MM.1S (cell line): ENCODE data around the gene TMEM17.

Source experiments
- DNase-seq: peaks from one replicate; pipeline ENCODE4 v3.0.0-alpha.2; 2015
- H2AFZ ChIP-seq: fragments of 300-600 bp; sonication (generic); 2 replicates; pipeline ENCODE4 v1.6.0; 2016; ENCODE audit warnings: antibody characterized with exemption, low read length
- H3F3A ChIP-seq: fragments of 300-600 bp; sonication (generic); 2 replicates; pipeline ENCODE4 v1.6.1; 2016; ENCODE audit warnings: mild to moderate bottlenecking, antibody characterized with exemption, low read length, moderate library complexity, mixed read lengths; ENCODE audit not compliant: insufficient read depth
- H3K27ac ChIP-seq: fragments of 300-600 bp; sonication (generic); 2 replicates; pipeline ENCODE4 v1.5.1; 2016; ENCODE audit warnings: mild to moderate bottlenecking, low read length
- H3K27me3 ChIP-seq: fragments of 300-600 bp; sonication (generic); replicated peaks from 2 replicates; pipeline ENCODE4 v1.6.0; 2016; ENCODE audit warnings: low read length; ENCODE audit not compliant: insufficient read depth
- H3K36me3 ChIP-seq: fragments of 300-600 bp; sonication (generic); replicated peaks from 2 replicates; pipeline ENCODE4 v1.6.1; 2016; ENCODE audit warnings: mild to moderate bottlenecking, low read length, mixed read lengths; ENCODE audit not compliant: insufficient read depth
- H3K4me1 ChIP-seq: fragments of 300-600 bp; sonication (generic); 2 replicates; pipeline ENCODE4 v1.6.1; 2016; ENCODE audit warnings: low read length, mixed read lengths
- H3K4me2 ChIP-seq: fragments of 300-600 bp; sonication (generic); 2 replicates; pipeline ENCODE4 v1.6.0; 2016; ENCODE audit warnings: low read depth, low read length
- H3K4me3 ChIP-seq: fragments of 300-600 bp; sonication (generic); 2 replicates; pipeline ENCODE4 v1.5.1; 2016; ENCODE audit warnings: low read length, mixed read lengths
- H3K79me2 ChIP-seq: fragments of 300-600 bp; sonication (generic); 2 replicates; pipeline ENCODE4 v1.6.1; 2016; ENCODE audit warnings: mixed run types, low read length, mixed read lengths
- H3K9ac ChIP-seq: fragments of 300-600 bp; sonication (generic); 2 replicates; pipeline ENCODE4 v1.6.1; 2016; ENCODE audit warnings: low read length, mixed read lengths
- H3K9me2 ChIP-seq: fragments of 300-600 bp; sonication (generic); replicated peaks from 2 replicates; pipeline ENCODE4 v1.6.1; 2016; ENCODE audit warnings: mild to moderate bottlenecking, low read length, mixed read lengths; ENCODE audit not compliant: insufficient read depth
- H3K9me3 ChIP-seq: fragments of 300-600 bp; sonication (generic); replicated peaks from 2 replicates; pipeline ENCODE4 v1.6.1; 2016; ENCODE audit warnings: mild to moderate bottlenecking, low read length, mixed read lengths; ENCODE audit not compliant: insufficient read depth
- H4K20me1 ChIP-seq: fragments of 300-600 bp; sonication (generic); 2 replicates; pipeline ENCODE4 v1.6.1; 2016; ENCODE audit warnings: mild to moderate bottlenecking, low read length, moderate library complexity, mixed read lengths; ENCODE audit not compliant: insufficient read depth
- EZH2 ChIP-seq: fragments of 300-600 bp; sonication (generic); optimal IDR thresholded peaks from 2 replicates; pipeline ENCODE3; 2017; ENCODE audit warnings: low read depth, mild to moderate bottlenecking, antibody characterized with exemption, low read length, mixed read lengths
- EZH2phosphoT487 ChIP-seq: fragments of 300-600 bp; sonication (generic); IDR thresholded peaks from 2 replicates; pipeline ENCODE4 v1.6.1; 2018; ENCODE audit warnings: antibody characterized with exemption, low read length
- TF ChIP-seq, protein P1 (sequence below): fragments of 300-600 bp; sonication (generic); IDR thresholded peaks from 2 replicates; pipeline ENCODE4 v1.5.1; 2016; ENCODE audit warnings: antibody characterized with exemption, low read length, mixed read lengths

The TMEM17 gene

DNA sequence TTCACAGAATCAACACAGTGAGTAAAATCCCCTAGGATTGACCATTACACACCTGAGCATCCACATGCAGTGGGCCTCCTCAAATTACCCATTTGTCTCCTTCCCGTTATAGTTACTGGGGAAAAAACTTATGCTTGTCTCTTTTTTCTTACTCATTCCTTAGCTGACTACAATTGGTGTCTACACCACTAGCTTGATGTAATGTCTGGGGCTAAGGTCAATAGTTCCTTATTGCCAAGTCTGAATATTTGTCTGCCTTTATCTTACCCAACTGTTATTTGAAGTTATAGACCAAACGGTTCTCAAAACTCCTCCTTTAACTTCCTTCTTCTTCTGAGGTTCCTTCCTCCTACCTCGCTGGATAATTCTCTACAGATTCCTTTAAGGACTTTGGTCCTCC lies 41.9 kb upstream of the TMEM17 start:
- Histone ChIP-seq H4K20me1 (no peaks in the 10 kb centered on the region), H3K36me3 (no peaks in the 10 kb centered on the region), H3K9ac (no peak overlapping the region), H3F3A (no peaks in the 10 kb centered on the region), H3K27ac (no peak overlapping the region), H3K4me2 (no peak overlapping the region), H3K9me3 (no peaks in the 10 kb centered on the region), H3K79me2 (no peaks in the 10 kb centered on the region), H3K27me3 (no peaks in the 10 kb centered on the region), H3K4me3 (no peak overlapping the region), H3K4me1 (no peaks in the 10 kb centered on the region), H2AFZ (no peak overlapping the region), H3K9me2 (no peaks in the 10 kb centered on the region)
- TF ChIP-seq, protein P1, sequence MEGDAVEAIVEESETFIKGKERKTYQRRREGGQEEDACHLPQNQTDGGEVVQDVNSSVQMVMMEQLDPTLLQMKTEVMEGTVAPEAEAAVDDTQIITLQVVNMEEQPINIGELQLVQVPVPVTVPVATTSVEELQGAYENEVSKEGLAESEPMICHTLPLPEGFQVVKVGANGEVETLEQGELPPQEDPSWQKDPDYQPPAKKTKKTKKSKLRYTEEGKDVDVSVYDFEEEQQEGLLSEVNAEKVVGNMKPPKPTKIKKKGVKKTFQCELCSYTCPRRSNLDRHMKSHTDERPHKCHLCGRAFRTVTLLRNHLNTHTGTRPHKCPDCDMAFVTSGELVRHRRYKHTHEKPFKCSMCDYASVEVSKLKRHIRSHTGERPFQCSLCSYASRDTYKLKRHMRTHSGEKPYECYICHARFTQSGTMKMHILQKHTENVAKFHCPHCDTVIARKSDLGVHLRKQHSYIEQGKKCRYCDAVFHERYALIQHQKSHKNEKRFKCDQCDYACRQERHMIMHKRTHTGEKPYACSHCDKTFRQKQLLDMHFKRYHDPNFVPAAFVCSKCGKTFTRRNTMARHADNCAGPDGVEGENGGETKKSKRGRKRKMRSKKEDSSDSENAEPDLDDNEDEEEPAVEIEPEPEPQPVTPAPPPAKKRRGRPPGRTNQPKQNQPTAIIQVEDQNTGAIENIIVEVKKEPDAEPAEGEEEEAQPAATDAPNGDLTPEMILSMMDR: no peak
- TF ChIP-seq EZH2phosphoT487 (no peak), EZH2 (no peak)
- no peak for DNase-seq

DNA sequence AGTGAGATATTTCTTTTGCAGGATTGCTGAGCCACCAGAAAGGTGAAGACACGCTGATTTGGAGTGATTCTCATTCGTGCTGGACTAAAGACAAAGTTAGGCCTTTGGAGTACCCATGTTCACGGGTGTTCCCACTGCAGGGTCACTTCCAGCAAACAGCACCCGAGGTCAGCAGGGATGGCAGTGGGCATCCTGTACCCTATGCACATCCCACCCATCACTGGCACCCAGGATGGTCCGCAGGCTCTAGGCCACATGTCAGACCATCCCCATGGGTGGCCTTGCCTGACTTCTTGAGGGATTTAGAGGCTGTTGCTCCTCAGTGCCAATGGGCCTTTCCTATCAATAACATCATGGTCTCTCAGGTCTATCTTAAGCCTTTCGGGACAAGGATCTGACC lies 39.3 kb upstream of the TMEM17 start:
- Histone ChIP-seq H4K20me1 (no peaks in the 10 kb centered on the region), H3K9ac (no peak overlapping the region), H3K27ac (no peak overlapping the region), H3K9me2 (no peaks in the 10 kb centered on the region), H3F3A (no peaks in the 10 kb centered on the region), H3K79me2 (no peaks in the 10 kb centered on the region), H3K9me3 (no peaks in the 10 kb centered on the region), H3K4me3 (no peak overlapping the region), H2AFZ (no peak overlapping the region), H3K4me1 (no peaks in the 10 kb centered on the region), H3K4me2 (no peak overlapping the region), H3K27me3 (no peaks in the 10 kb centered on the region), H3K36me3 (no peaks in the 10 kb centered on the region)
- TF ChIP-seq EZH2: no peak
- no peak for TF ChIP-seq EZH2phosphoT487
- TF ChIP-seq, protein P1: no peak
- no peak for DNase-seq

DNA sequence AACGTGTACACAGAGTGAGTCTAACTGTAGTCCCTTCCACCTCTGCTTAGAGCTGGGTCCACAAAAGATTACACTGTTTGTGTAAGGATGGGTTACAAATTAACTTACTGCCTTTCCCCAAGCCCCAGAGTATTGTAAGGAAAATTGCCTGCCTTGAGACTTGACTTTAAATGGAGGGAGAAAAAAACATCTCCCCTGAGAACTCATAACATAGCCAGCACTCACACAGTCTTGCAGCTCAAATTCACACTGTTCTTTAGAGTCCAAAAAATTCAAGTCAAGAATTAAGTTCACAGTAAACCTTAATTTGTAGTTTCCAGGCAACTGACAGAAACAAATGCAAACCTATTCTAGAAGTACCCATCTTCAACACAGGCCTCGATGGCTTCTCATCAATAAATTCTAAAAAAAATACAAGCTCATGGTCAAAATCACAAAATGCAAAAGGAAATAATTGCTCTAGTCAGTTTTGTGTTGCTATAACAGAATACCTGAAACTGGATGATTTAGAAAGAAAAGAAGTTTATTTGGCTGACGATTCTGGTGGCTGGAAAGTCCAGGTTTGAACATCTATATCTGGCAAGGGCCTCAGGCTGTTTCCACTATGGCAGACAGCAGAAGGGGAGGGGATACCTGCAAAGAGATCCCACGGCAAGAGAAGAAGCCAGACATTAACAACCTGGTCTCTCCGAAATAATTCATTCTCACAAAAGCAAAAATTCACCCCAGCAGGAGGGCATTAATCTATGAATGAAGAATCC lies 34.6 kb upstream of the TMEM17 start:
- Histone ChIP-seq H3F3A (no peaks in the 10 kb centered on the region), H3K36me3 (no peaks in the 10 kb centered on the region), H3K4me1 (no peaks in the 10 kb centered on the region), H3K9me2 (no peaks in the 10 kb centered on the region), H4K20me1 (no peaks in the 10 kb centered on the region), H3K79me2 (no peaks in the 10 kb centered on the region), H3K4me3 (no peak overlapping the region), H3K9me3 (no peaks in the 10 kb centered on the region), H3K27me3 (no peaks in the 10 kb centered on the region), H3K27ac (no peak overlapping the region), H2AFZ (no peak overlapping the region), H3K4me2 (no peak overlapping the region), H3K9ac (no peak overlapping the region)
- TF ChIP-seq EZH2phosphoT487 (no peak), EZH2 (no peak)
- TF ChIP-seq, protein P1: no peak
- no peak for DNase-seq
